H1 (cell line): ENCODE data around the gene ZC3HAV1. TPM values are rescaled to one million over a fixed set of nuclear protein-coding genes. Genes with fewer than 3 reads are reported as not detected.

Experiments
- CTCF ChIA-PET: fragments of 300-600 bp; sonication (Branson Sonifier 250); formaldehyde crosslinking; loops from one replicate; lab custom pipeline; 2021; ENCODE audit not compliant: partially characterized antibody; lab: Charles Lee
- POLR2A ChIA-PET: fragments of 300-600 bp; sonication (Branson Sonifier 250); formaldehyde crosslinking; loops from one replicate; lab custom pipeline; 2021; ENCODE audit warnings: inconsistent platforms; ENCODE audit not compliant: partially characterized antibody; lab: Charles Lee
- DNase-seq, 2 experiments: peaks; one replicate each; pipeline versions ENCODE4 v3.0.0 to v3.0.0-alpha.2; 2010 to 2022; ENCODE audit warnings: low spot score in 2 of 2, low read depth in 1 of 2, mixed read lengths in 1 of 2
- FAIRE-seq: peaks from 2 replicates; lab custom pipeline; 2011; peaks lifted over from hg19 to GRCh38; lab: Jason Lieb, UNC
- H2AFZ ChIP-seq: 2 replicates; pipeline ENCODE4 v1.8.1; 2012; ENCODE audit warnings: low read length, inconsistent platforms
- H2AK5ac ChIP-seq: 2 replicates; pipeline ENCODE4 v1.6.1; 2013; ENCODE audit warnings: low read depth, low read length
- H2BK120ac ChIP-seq: replicated peaks from 2 replicates; pipeline ENCODE3; 2013; ENCODE audit warnings: low read depth, low read length, inconsistent platforms
- H2BK12ac ChIP-seq: 2 replicates; pipeline ENCODE4 v1.6.1; 2013; ENCODE audit warnings: low read depth, low read length
- H2BK15ac ChIP-seq: 2 replicates; pipeline ENCODE4 v1.6.1; 2013; ENCODE audit warnings: low read length
- H2BK20ac ChIP-seq: 2 replicates; pipeline ENCODE4 v1.6.1; 2013; ENCODE audit warnings: low read length
- H2BK5ac ChIP-seq: 2 replicates; pipeline ENCODE4 v1.6.1; 2013; ENCODE audit warnings: low read depth, low read length
- H3K14ac ChIP-seq: 2 replicates; pipeline ENCODE4 v1.6.1; 2013; ENCODE audit warnings: inconsistent platforms; ENCODE audit not compliant: insufficient read length
- H3K18ac ChIP-seq: 2 replicates; pipeline ENCODE4 v1.6.1; 2013; ENCODE audit warnings: low read length; ENCODE audit errors: extremely low read depth
- H3K23ac ChIP-seq: 2 replicates; pipeline ENCODE4 v1.6.1; 2013; ENCODE audit warnings: inconsistent platforms; ENCODE audit not compliant: insufficient read length
- H3K23me2 ChIP-seq: 2 replicates; pipeline ENCODE4 v1.6.1; 2013; ENCODE audit warnings: low read depth, low read length
- H3K27ac ChIP-seq: 2 replicates; pipeline ENCODE4 v1.6.1; 2011; ENCODE audit warnings: low read depth, low read length, inconsistent platforms
- H3K27me3 ChIP-seq, 4 experiments: replicated peaks in 1 of 4; 1 replicate in 1 of 4; 2 replicates in 3 of 4; pipeline versions ENCODE4 v1.6.1 to v1.8.1; 2011 to 2013; ENCODE audit warnings: low read length in 3 of 4, mild to moderate bottlenecking in 3 of 4, inconsistent platforms in 2 of 4, mixed read lengths in 2 of 4, moderate library complexity in 1 of 4; ENCODE audit not compliant: control insufficient read depth in 3 of 4, insufficient read depth in 3 of 4; ENCODE audit errors: extremely low read depth in 1 of 4
- H3K36me3 ChIP-seq, 4 experiments: 2 replicates each; pipeline versions ENCODE4 v1.6.1 to v1.8.1; 2011 to 2013; ENCODE audit warnings: mild to moderate bottlenecking in 4 of 4, low read length in 3 of 4, moderate library complexity in 2 of 4, control low read depth in 1 of 4, inconsistent platforms in 1 of 4; ENCODE audit not compliant: insufficient read depth in 4 of 4, control insufficient read depth in 2 of 4
- H3K4ac ChIP-seq: replicated peaks from 2 replicates; pipeline ENCODE3; 2013; ENCODE audit warnings: low read length, low read depth, mixed read lengths, inconsistent platforms; ENCODE audit not compliant: insufficient read length
- H3K4me1 ChIP-seq, 4 experiments: replicated peaks in 1 of 4; 1 replicate in 1 of 4; 2 replicates in 3 of 4; pipeline versions ENCODE4 v1.6.1 to v1.8.1; 2011 to 2013; ENCODE audit warnings: low read length in 3 of 4, inconsistent platforms in 2 of 4, mixed read lengths in 1 of 4; ENCODE audit not compliant: insufficient read depth in 4 of 4, control insufficient read depth in 3 of 4
- H3K4me2 ChIP-seq, 2 experiments: 2 replicates each; pipeline versions ENCODE4 v1.6.1 to v1.8.1; 2011 to 2013; ENCODE audit warnings: low read depth in 2 of 2, low read length in 2 of 2, control low read depth in 1 of 2, inconsistent platforms in 1 of 2, mild to moderate bottlenecking in 1 of 2; ENCODE audit not compliant: insufficient read depth in 1 of 2
- H3K4me3 ChIP-seq, 4 experiments: fragments of 200-600, 300-600 bp in 1 of 4; sonication (generic), shearing (Covaris generic), sonication (Bioruptor Twin) in 1 of 4; 2 replicates each; pipeline versions ENCODE4 v1.5.1 to v1.8.1; 2011 to 2016; ENCODE audit warnings: low read length in 4 of 4, low read depth in 3 of 4, control low read depth in 2 of 4, inconsistent platforms in 2 of 4, mild to moderate bottlenecking in 2 of 4, mixed read lengths in 1 of 4, moderate library complexity in 1 of 4; ENCODE audit not compliant: insufficient read depth in 2 of 4; ENCODE audit errors: extremely low read depth in 1 of 4
- H3K56ac ChIP-seq: replicated peaks from 2 replicates; pipeline ENCODE3; 2013; ENCODE audit warnings: low read depth, mild to moderate bottlenecking, mixed read lengths, low read length, inconsistent platforms; ENCODE audit not compliant: insufficient read length
- H3K79me1 ChIP-seq: 2 replicates; pipeline ENCODE4 v1.6.1; 2013; ENCODE audit warnings: low read depth, low read length, control low read depth
- H3K79me2 ChIP-seq, 2 experiments: 2 replicates each; pipeline versions ENCODE4 v1.6.1 to v1.8.1; 2012 to 2013; ENCODE audit warnings: low read length in 2 of 2, mild to moderate bottlenecking in 2 of 2, inconsistent platforms in 1 of 2; ENCODE audit not compliant: insufficient read depth in 2 of 2, control insufficient read depth in 1 of 2
- H3K9ac ChIP-seq, 4 experiments: replicated peaks in 1 of 4; 1 replicate in 1 of 4; 2 replicates in 3 of 4; pipeline versions ENCODE4 v1.6.1 to v1.8.1; 2011 to 2013; ENCODE audit warnings: low read depth in 3 of 4, low read length in 3 of 4, control low read depth in 2 of 4, mild to moderate bottlenecking in 2 of 4, moderate library complexity in 2 of 4, inconsistent platforms in 1 of 4; ENCODE audit errors: extremely low read depth in 1 of 4
- H3K9me3 ChIP-seq, 2 experiments: 2 replicates each; pipeline versions ENCODE4 v1.6.1 to v1.8.1; 2012 to 2013; ENCODE audit warnings: mild to moderate bottlenecking in 2 of 2, moderate library complexity in 2 of 2, control low read depth in 1 of 2, inconsistent platforms in 1 of 2, low read depth in 1 of 2, low read length in 1 of 2, mixed read lengths in 1 of 2; ENCODE audit not compliant: insufficient read depth in 2 of 2
- H4K20me1 ChIP-seq, 2 experiments: replicated peaks in 1 of 2; 2 replicates each; pipeline versions ENCODE3 to v1.8.1; 2011 to 2013; ENCODE audit warnings: inconsistent platforms in 2 of 2, low read length in 2 of 2, mild to moderate bottlenecking in 1 of 2; ENCODE audit not compliant: insufficient read depth in 2 of 2, control insufficient read depth in 1 of 2
- H4K5ac ChIP-seq: 2 replicates; pipeline ENCODE4 v1.6.1; 2013; ENCODE audit warnings: low read length, low read depth, mixed read lengths, inconsistent platforms; ENCODE audit not compliant: insufficient read length
- H4K8ac ChIP-seq: 2 replicates; pipeline ENCODE4 v1.8.0; 2013; ENCODE audit warnings: mild to moderate bottlenecking, moderate library complexity, low read length, inconsistent platforms; ENCODE audit not compliant: insufficient read depth; ENCODE audit errors: extremely low read depth
- H4K91ac ChIP-seq: replicated peaks from 2 replicates; pipeline ENCODE3; 2013; ENCODE audit warnings: low read length, mixed read lengths, inconsistent platforms; ENCODE audit not compliant: insufficient read length
- ASH2L ChIP-seq: fragments of 200-600, 300-600 bp; sonication (generic); IDR thresholded peaks from one replicate; pipeline ENCODE4 v1.7.1; 2017; ENCODE audit warnings: low read length
- ATF3 ChIP-seq: IDR thresholded peaks from 2 replicates; pipeline ENCODE4 v1.6.1; 2011; ENCODE audit warnings: low read depth, mild to moderate bottlenecking, low read length; ENCODE audit not compliant: insufficient read depth
- BACH1 ChIP-seq: IDR thresholded peaks from 2 replicates; pipeline ENCODE4 v1.6.1; 2012; ENCODE audit warnings: low read length, improper control_type of control experiment
- BCL11A ChIP-seq, 2 experiments: IDR thresholded peaks; one replicate each; pipeline ENCODE4 v1.6.1; 2011; ENCODE audit warnings: low read depth in 2 of 2, low read length in 2 of 2, mild to moderate bottlenecking in 2 of 2
- CTCF ChIP-seq, 3 experiments: IDR thresholded peaks; 1 replicate in 2 of 3; 2 replicates in 1 of 3; pipeline versions ENCODE4 v1.5.1 to v1.6.1; 2011; ENCODE audit warnings: low read length in 3 of 3, mild to moderate bottlenecking in 3 of 3, inconsistent platforms in 2 of 3, low read depth in 1 of 3, moderate library complexity in 1 of 3; ENCODE audit not compliant: insufficient read depth in 1 of 3; ENCODE audit errors: control extremely low read depth in 1 of 3
- JUN ChIP-seq: IDR thresholded peaks from 2 replicates; pipeline ENCODE4 v1.6.1; 2011; ENCODE audit warnings: low read depth, mild to moderate bottlenecking, improper control_type of control experiment, low read length
- KDM5A ChIP-seq: fragments of 200-600 bp; IDR thresholded peaks from 2 replicates; pipeline ENCODE4 v1.7.1; 2012; ENCODE audit warnings: mild to moderate bottlenecking, low read length, inconsistent platforms, mixed read lengths
- RAD21 ChIP-seq, 2 experiments: IDR thresholded peaks in 1 of 2; conservative IDR thresholded peaks in 1 of 2; 2 replicates each; pipeline ENCODE4 v1.6.1; 2011; ENCODE audit warnings: low read depth in 2 of 2, low read length in 2 of 2, improper control_type of control experiment in 1 of 2, inconsistent platforms in 1 of 2, mild to moderate bottlenecking in 1 of 2, moderate library complexity in 1 of 2
- TEAD4 ChIP-seq: IDR thresholded peaks from 2 replicates; pipeline ENCODE4 v1.6.1; 2012; ENCODE audit warnings: low read depth, low read length, inconsistent platforms, mixed read lengths
- WGBS, 2 experiments: shearing (Covaris generic) in 1 of 2; methylation state at CpG; one replicate each; pipeline versions ENCODE4 v1.1.6 to v1.1.7; 2013 to 2015; ENCODE audit warnings: low lambda C conversion rate in 2 of 2, mixed read lengths in 2 of 2, inconsistent platforms in 1 of 2, low coverage in 1 of 2, missing lambda C conversion rate in 1 of 2; ENCODE audit not compliant: insufficient replicate concordance in 2 of 2, insufficient coverage in 1 of 2, insufficient read length in 1 of 2; ENCODE audit errors: extremely low coverage in 1 of 2, missing lambda C conversion rate in 1 of 2; 5-methylcytosine and 5-hydroxymethylcytosine counted together
- polyA plus RNA-seq, 7 experiments: library from polyadenylated mRNA; depleted of rRNA in 3 of 7; stranded (reverse) in 5 of 7; unstranded in 2 of 7; fragments of >200 nt in 5 of 7; fragments of 200-250 nt in 2 of 7; gene quantifications; 1 replicate in 5 of 7; 2 replicates in 1 of 7; 4 replicates in 1 of 7; pipeline versions ENCODE4 v1.2.1 to v1.2.3, GENCODE V29; 2011 to 2013; ENCODE audit warnings: missing spikeins in 2 of 7, mixed read lengths in 2 of 7
- total RNA-seq: library from RNA; stranded (reverse); fragmentation: NEBNext Ultra II Directional; extraction: Animal tissue kit (Norgen Biotek cat#: 25700); gene quantifications from 2 replicates; pipeline ENCODE4 v1.2.1, GENCODE V29; 2021

Gene ZC3HAV1
- total and polyA plus RNA-seq, 2 of the 8 experiments (the other 6 are each of a cell fraction or from before 2014, with no cell fraction given), result 22.5 to 43.4 TPM

GRCh38 chr7:139075031-139075652 lies 34.4 kb downstream of the ZC3HAV1 start:
- Histone ChIP-seq H3K23me2 (no peaks in the 10 kb centered on the region), H3K4me1 (peaks cover 0 to 2% (median 0%) of the 10 kb centered on the region in 4 experiments; a peak in 2 of 7 replicates), H2AK5ac (no peak overlapping the region), H3K79me1 (no peaks in the 10 kb centered on the region), H2BK5ac (no peak overlapping the region), H3K14ac (no peak overlapping the region), H3K4me3 (no peak overlapping the region), H3K9me3 (no peaks in the 10 kb centered on the region), H3K27ac (no peak overlapping the region), H3K23ac (no peak overlapping the region), H4K8ac (no peak overlapping the region), H4K91ac (no peak overlapping the region), H2BK120ac (no peak overlapping the region), H2AFZ (no peak overlapping the region), H4K20me1 (no peaks in the 10 kb centered on the region), H3K56ac (no peak overlapping the region), H3K4ac (no peak overlapping the region), H3K27me3 (no peaks in the 10 kb centered on the region), H4K5ac (no peak overlapping the region), H2BK15ac (no peak overlapping the region), H2BK12ac (no peak overlapping the region), H3K36me3 (peaks cover 2 to 38% (median 27%) of the 10 kb centered on the region in 4 experiments; a peak in 7 of 8 replicates), H3K79me2 (no peaks in the 10 kb centered on the region), H3K18ac (no peak overlapping the region), H3K9ac (no peak overlapping the region), H2BK20ac (no peak overlapping the region), H3K4me2 (no peak overlapping the region)
- peak; percentile 60 for FAIRE-seq
- CTCF ChIA-PET, result interaction anchor here (0.6 to 3.7 kb wide), 38 partner anchors 9 to 1260 kb away, joined by 3 to 29 read pairs (median 5); no protein-coding TSS in a partner anchor
- POLR2A ChIA-PET, result interaction anchor here (1.2 kb wide), 1 partner anchor 29 kb away, joined by 4 read pairs; no protein-coding TSS in a partner anchor
- WGBS, 2 experiments, result 53% methylated on average over 9 of the region's 9 CpGs; no CpG with 5 or more reads in 1 of the 2 experiments
- peak; percentile 13 to 67 for DNase-seq
- TF ChIP-seq ATF3 (no peak), BCL11A (IDR thresholded peaks at IDR 0.05; ENCODE audit: low read depth in 2 of 2, low read length in 2 of 2) (no peak), TEAD4 (peak; percentile 96), BACH1 (no peak), ASH2L (no peak), CTCF (IDR thresholded peaks at IDR 0.05; ENCODE audit: control extremely low read depth in 1 of 3, insufficient read depth in 1 of 3, low read depth in 1 of 3, low read length in 3 of 3) (peak in 2 of 3 experiments; percentile 68 to 80; a peak in 3 of 4 replicates), JUN (no peak), KDM5A (no peak), RAD21 (IDR thresholded peaks at IDR 0.05 in 1 of 2, conservative IDR thresholded peaks at IDR 0.05 in 1 of 2; ENCODE audit: low read depth in 2 of 2, low read length in 2 of 2) (peak; percentile 77 to 83)
